ENCODE results near the gene RBM6. TPM values are rescaled to one million over a fixed set of nuclear protein-coding genes. Genes with fewer than 3 reads are reported as not detected.

RBM6 gene
- total RNA-seq, 1 donor from 2014 or later: 110 TPM

- peaks cover 32% of the 10 kb centered on the region for H3K36me3 ChIP-seq
- intact Hi-C loops (cut with DNase I): no loop called here
- H3K27ac ChIP-seq: no peak overlapping the region
- no peak for TF ChIP-seq CTCF (IDR thresholded peaks at IDR 0.05)
- ATAC-seq (no peak), DNase-seq (no peak)
- no peaks in the 10 kb centered on the region for H3K27me3 ChIP-seq
- H3K9me3 ChIP-seq: no peaks in the 10 kb centered on the region
- H3K4me3 ChIP-seq: no peak overlapping the region
- no peaks in the 10 kb centered on the region for H3K4me1 ChIP-seq
These were observed 44.4 kb downstream of the RBM6 start for GRCh38 chr3:49984394-49984793.

- Histone ChIP-seq H3K27ac (no peak overlapping the region), H3K4me1 (no peaks in the 10 kb centered on the region), H3K4me3 (no peak overlapping the region), H3K27me3 (no peaks in the 10 kb centered on the region), H3K36me3 (peaks cover 41% of the 10 kb centered on the region), H3K9me3 (no peaks in the 10 kb centered on the region)
- ATAC-seq (no peak), DNase-seq (no peak)
- TF ChIP-seq CTCF (IDR thresholded peaks at IDR 0.05): no peak
- intact Hi-C loops (cut with DNase I): no loop called here
These were observed 52.4 kb downstream of the RBM6 start for GRCh38 chr3:49992326-49992725.

GRCh38 chr3:49994476-49994875 lies 54.5 kb downstream of the RBM6 start:
- DNase-seq: no peak
- Histone ChIP-seq H3K27me3 (no peaks in the 10 kb centered on the region), H3K36me3 (peaks cover 46% of the 10 kb centered on the region), H3K27ac (no peak overlapping the region), H3K9me3 (no peaks in the 10 kb centered on the region), H3K4me3 (no peak overlapping the region), H3K4me1 (no peaks in the 10 kb centered on the region)
- TF ChIP-seq CTCF (IDR thresholded peaks at IDR 0.05): no peak
- no peak for ATAC-seq
- intact Hi-C loops (cut with DNase I): no loop called here

GRCh38 chr3:49996016-49996415 lies 56.1 kb downstream of the RBM6 start:
- Histone ChIP-seq H3K4me1 (no peaks in the 10 kb centered on the region), H3K4me3 (no peak overlapping the region), H3K9me3 (no peaks in the 10 kb centered on the region), H3K27me3 (no peaks in the 10 kb centered on the region), H3K36me3 (peaks cover 50% of the 10 kb centered on the region), H3K27ac (no peak overlapping the region)
- ATAC-seq (no peak), DNase-seq (no peak)
- intact Hi-C loops (cut with DNase I): no loop called here
- TF ChIP-seq CTCF (IDR thresholded peaks at IDR 0.05): no peak

- intact Hi-C loops (cut with DNase I): no loop called here
- no peak for DNase-seq
- no peak for TF ChIP-seq CTCF (IDR thresholded peaks at IDR 0.05)
- no peak overlapping the region for H3K27ac ChIP-seq
- H3K9me3 ChIP-seq: no peaks in the 10 kb centered on the region
- H3K4me1 ChIP-seq: no peaks in the 10 kb centered on the region
- H3K4me3 ChIP-seq: no peak overlapping the region
- H3K27me3 ChIP-seq: no peaks in the 10 kb centered on the region
- no peak for ATAC-seq
- H3K36me3 ChIP-seq: peaks cover 61% of the 10 kb centered on the region
These were observed 57.9 kb downstream of the RBM6 start for GRCh38 chr3:49997862-49998261.

GRCh38 chr3:49998326-49998725 lies 58.4 kb downstream of the RBM6 start:
- Histone ChIP-seq H3K9me3 (no peaks in the 10 kb centered on the region), H3K36me3 (peaks cover 61% of the 10 kb centered on the region), H3K4me1 (no peaks in the 10 kb centered on the region), H3K27me3 (no peaks in the 10 kb centered on the region), H3K4me3 (no peak overlapping the region), H3K27ac (no peak overlapping the region)
- ATAC-seq: no peak
- DNase-seq: no peak
- intact Hi-C loops (cut with DNase I): no loop called here
- no peak for TF ChIP-seq CTCF (IDR thresholded peaks at IDR 0.05)
